DND-41 (cell line): ENCODE results near the gene CALHM6.

Experiments
- CTCF ChIP-seq: IDR thresholded peaks from 2 replicates; pipeline ENCODE4 v1.5.1; 2012; ENCODE audit warnings: borderline replicate concordance, low read length, moderate library complexity, mild to moderate bottlenecking; ENCODE audit not compliant: poor library complexity, severe bottlenecking; ENCODE audit errors: extremely low read depth
- EZH2 ChIP-seq: IDR thresholded peaks from 3 replicates; pipeline ENCODE4 v1.6.1; 2012; ENCODE audit warnings: borderline replicate concordance, low read depth, mild to moderate bottlenecking, moderate library complexity, low read length, inconsistent platforms; ENCODE audit not compliant: severe bottlenecking

- TF ChIP-seq CTCF: no peak
- no peak for TF ChIP-seq EZH2
These were observed 8.6 kb upstream of the CALHM6 start for GRCh38 chr6:116452531-116452930.
